A673 (cell line): ENCODE data around the gene HTRA2. TPM values are rescaled to one million over a fixed set of nuclear protein-coding genes. Genes with fewer than 3 reads are reported as not detected.

Source experiments
- BruUV-seq: library from RNA; stranded (reverse); fragments of 400-500 nt; replicated peaks from 2 replicates; lab custom pipeline; 2021; lab: Mats Ljungman, UMichigan
- CTCF ChIA-PET: fragments of 300-600 bp; sonication (Branson Sonifier 250); formaldehyde crosslinking; loops from one replicate; lab custom pipeline; 2022; ENCODE audit warnings: antibody characterized with exemption; lab: Charles Lee
- POLR2A ChIA-PET: fragments of 300-600 bp; sonication (Branson Sonifier 250); formaldehyde crosslinking; loops from one replicate; lab custom pipeline; 2022; ENCODE audit warnings: antibody characterized with exemption; ENCODE audit not compliant: low non-redundant PET; lab: Charles Lee
- DNase-seq: peaks from one replicate; pipeline ENCODE4 v3.0.0-alpha.2; 2015; ENCODE audit warnings: low spot score
- H3K27ac ChIP-seq: fragments of 200-600 bp; sonication (generic); 2 replicates; pipeline ENCODE4 v1.5.1; 2016; ENCODE audit warnings: mixed run types, low read depth, mild to moderate bottlenecking, mixed read lengths, antibody characterized with exemption, low read length; ENCODE audit not compliant: poor library complexity, severe bottlenecking
- H3K27me3 ChIP-seq: fragments of 200-600 bp; sonication (generic); replicated peaks from 2 replicates; pipeline ENCODE4 v1.6.1; 2017; ENCODE audit warnings: mixed run types, low read depth, mild to moderate bottlenecking, mixed read lengths, antibody characterized with exemption, low read length; ENCODE audit not compliant: insufficient read depth, poor library complexity
- H3K36me3 ChIP-seq: fragments of 200-600 bp; sonication (generic); 2 replicates; pipeline ENCODE4 v1.6.1; 2016; ENCODE audit warnings: mixed run types, mild to moderate bottlenecking, mixed read lengths, antibody characterized with exemption, low read length; ENCODE audit not compliant: insufficient read depth, poor library complexity, severe bottlenecking
- H3K4me1 ChIP-seq: fragments of 200-600 bp; sonication (generic); 2 replicates; pipeline ENCODE4 v1.6.1; 2017; ENCODE audit warnings: mixed run types, mild to moderate bottlenecking, mixed read lengths, antibody characterized with exemption, low read length; ENCODE audit not compliant: insufficient read depth, poor library complexity, severe bottlenecking
- H3K4me3 ChIP-seq: fragments of 200-600 bp; sonication (generic); 2 replicates; pipeline ENCODE4 v1.5.1; 2016; ENCODE audit warnings: low read depth, mixed run types, mild to moderate bottlenecking, mixed read lengths, low read length; ENCODE audit not compliant: poor library complexity, severe bottlenecking
- H3K9me3 ChIP-seq: fragments of 200-600 bp; sonication (generic); 2 replicates; pipeline ENCODE4 v1.6.1; 2016; ENCODE audit warnings: mixed run types, low read depth, mild to moderate bottlenecking, mixed read lengths, antibody characterized with exemption, low read length; ENCODE audit not compliant: poor library complexity, severe bottlenecking
- EZH2 ChIP-seq: fragments of 200-600 bp; sonication (generic); IDR thresholded peaks from 2 replicates; pipeline ENCODE4 v1.6.1; 2017; ENCODE audit warnings: borderline replicate concordance, low read depth, mild to moderate bottlenecking, mixed read lengths, antibody characterized with exemption, low read length; ENCODE audit not compliant: poor library complexity, severe bottlenecking
- intact Hi-C: fragments of 100-400 bp; cut with micrococcal nuclease; formaldehyde crosslinking; loops from one replicate; pipeline ENCODE4 v1.10.0; 2022; ENCODE audit not compliant: unreplicated experiment
- total RNA-seq: library from RNA; stranded (reverse); gene quantifications from 2 replicates; pipeline ENCODE4 v1.2.3, GENCODE V29; 2021
- TF ChIP-seq, protein P1 (sequence below): fragments of 300-800, 200-600 bp; sonication (generic); conservative IDR thresholded peaks from 2 replicates; pipeline ENCODE4 v1.5.1; 2017; ENCODE audit warnings: low read depth, mild to moderate bottlenecking, antibody characterized with exemption, low read length, moderate library complexity, mixed read lengths

HTRA2 gene
- total RNA-seq, 1 experiment from 2014 or later: 35.1 TPM

DNA sequence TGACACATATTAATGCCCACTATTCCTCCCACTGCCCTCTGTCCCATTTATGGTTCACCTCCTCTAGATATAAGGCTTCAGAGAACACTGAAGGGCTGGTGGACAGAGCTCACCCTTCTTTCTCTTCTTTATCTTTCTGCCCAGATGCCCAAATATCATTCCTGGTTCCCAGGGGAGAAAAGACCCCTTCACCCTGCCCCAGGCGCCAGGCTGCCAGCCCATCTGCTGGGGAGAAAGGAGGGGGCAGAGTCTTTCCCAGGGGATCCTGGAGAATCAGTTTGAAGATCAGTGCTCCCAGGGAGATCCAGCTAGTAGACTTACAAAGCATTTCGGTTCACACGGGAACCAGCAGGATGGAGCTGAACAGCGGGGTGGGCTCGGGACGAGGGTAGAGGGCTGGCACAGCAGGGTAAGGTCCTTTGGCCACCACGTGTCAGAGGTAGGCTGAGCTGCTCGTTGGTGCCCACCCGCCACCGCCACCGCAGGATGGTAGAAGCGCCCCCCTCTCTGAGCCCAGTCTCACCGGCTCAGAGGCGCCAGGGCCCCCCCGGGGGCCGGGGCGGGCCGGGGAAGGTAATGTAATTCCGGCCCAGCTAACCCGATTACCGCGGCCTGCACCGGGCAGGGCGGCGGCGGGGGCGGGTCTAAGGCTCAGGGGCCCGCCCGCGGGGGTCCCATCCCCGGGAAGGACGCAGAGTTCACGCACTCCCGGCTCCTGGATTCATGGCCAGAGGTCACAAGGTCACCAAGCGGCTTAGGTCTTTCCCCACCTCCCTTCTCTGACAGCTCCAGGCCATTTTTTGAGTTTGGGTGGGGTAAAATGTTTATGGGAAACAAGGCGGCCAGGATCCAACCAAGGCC, 16.8 kb upstream of the HTRA2 start:
- Histone ChIP-seq H3K9me3 (no peaks in the 10 kb centered on the region), H3K36me3 (no peaks in the 10 kb centered on the region), H3K27me3 (peaks cover 51% of the 10 kb centered on the region), H3K4me3 (no peak overlapping the region), H3K27ac (no peak overlapping the region), H3K4me1 (peaks cover 27% of the 10 kb centered on the region)
- ChIA-PET CTCF (no interaction called here), POLR2A (interaction anchor here (0.5 to 0.6 kb wide), 2 partner anchors 51 to 62 kb away, joined by 3 to 7 read pairs; no protein-coding TSS in a partner anchor)
- TF ChIP-seq, protein P1, sequence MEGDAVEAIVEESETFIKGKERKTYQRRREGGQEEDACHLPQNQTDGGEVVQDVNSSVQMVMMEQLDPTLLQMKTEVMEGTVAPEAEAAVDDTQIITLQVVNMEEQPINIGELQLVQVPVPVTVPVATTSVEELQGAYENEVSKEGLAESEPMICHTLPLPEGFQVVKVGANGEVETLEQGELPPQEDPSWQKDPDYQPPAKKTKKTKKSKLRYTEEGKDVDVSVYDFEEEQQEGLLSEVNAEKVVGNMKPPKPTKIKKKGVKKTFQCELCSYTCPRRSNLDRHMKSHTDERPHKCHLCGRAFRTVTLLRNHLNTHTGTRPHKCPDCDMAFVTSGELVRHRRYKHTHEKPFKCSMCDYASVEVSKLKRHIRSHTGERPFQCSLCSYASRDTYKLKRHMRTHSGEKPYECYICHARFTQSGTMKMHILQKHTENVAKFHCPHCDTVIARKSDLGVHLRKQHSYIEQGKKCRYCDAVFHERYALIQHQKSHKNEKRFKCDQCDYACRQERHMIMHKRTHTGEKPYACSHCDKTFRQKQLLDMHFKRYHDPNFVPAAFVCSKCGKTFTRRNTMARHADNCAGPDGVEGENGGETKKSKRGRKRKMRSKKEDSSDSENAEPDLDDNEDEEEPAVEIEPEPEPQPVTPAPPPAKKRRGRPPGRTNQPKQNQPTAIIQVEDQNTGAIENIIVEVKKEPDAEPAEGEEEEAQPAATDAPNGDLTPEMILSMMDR: no peak
- TF ChIP-seq EZH2: peak; percentile 27
- no peak for DNase-seq
- no TSS peak for BruUV-seq
- intact Hi-C loops: no loop called here

DNA sequence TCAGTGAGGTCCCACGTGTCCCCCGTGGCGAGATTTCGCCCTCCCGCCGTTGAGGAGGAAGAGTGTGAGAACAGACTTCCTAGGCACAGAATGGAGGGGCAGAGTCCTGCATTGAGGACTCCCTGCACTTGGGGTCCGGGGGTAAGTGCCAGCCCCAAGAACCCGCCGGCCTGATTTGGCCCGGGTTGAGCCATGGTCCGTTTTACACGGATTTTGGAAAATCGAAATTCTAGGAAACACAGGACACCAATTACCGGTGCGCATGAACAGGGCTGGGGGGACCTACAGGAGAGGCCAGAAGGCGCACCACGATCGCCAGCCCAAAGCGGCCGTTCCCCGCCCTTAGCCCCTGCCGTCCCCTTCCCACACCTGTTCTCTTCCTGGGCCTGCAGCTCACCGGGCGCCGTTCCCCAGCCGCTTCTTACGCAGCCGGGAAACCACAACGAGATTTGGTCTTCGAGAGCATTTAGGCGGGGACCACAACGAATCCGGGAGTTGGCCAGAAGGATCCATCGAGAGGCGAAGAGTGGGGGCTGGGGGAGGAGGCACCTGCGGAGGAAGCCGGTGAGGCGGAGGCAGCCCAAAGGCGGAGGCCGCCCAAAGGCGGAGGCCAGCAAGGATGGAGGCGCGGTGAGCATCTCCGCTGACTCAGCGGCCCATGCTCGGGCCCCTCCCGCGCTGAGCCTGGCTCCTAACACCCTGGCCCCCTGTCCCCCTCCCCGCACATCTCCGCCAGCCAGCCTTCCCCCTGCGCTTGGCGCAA, 15.9 kb upstream of the HTRA2 start:
- intact Hi-C loops: no loop called here
- no peaks in the 10 kb centered on the region for H3K9me3 ChIP-seq
- H3K4me1 ChIP-seq: peaks cover 21% of the 10 kb centered on the region
- H3K27me3 ChIP-seq: peaks cover 59% of the 10 kb centered on the region
- no peaks in the 10 kb centered on the region for H3K36me3 ChIP-seq
- peak; percentile 24 for DNase-seq
- no peak for TF ChIP-seq EZH2
- TF ChIP-seq, protein P1: no peak
- no peak overlapping the region for H3K27ac ChIP-seq
- CTCF ChIA-PET: no interaction called here
- POLR2A ChIA-PET: no interaction called here
- H3K4me3 ChIP-seq: peak overlapping the region; percentile 30
- no TSS peak for BruUV-seq

DNA sequence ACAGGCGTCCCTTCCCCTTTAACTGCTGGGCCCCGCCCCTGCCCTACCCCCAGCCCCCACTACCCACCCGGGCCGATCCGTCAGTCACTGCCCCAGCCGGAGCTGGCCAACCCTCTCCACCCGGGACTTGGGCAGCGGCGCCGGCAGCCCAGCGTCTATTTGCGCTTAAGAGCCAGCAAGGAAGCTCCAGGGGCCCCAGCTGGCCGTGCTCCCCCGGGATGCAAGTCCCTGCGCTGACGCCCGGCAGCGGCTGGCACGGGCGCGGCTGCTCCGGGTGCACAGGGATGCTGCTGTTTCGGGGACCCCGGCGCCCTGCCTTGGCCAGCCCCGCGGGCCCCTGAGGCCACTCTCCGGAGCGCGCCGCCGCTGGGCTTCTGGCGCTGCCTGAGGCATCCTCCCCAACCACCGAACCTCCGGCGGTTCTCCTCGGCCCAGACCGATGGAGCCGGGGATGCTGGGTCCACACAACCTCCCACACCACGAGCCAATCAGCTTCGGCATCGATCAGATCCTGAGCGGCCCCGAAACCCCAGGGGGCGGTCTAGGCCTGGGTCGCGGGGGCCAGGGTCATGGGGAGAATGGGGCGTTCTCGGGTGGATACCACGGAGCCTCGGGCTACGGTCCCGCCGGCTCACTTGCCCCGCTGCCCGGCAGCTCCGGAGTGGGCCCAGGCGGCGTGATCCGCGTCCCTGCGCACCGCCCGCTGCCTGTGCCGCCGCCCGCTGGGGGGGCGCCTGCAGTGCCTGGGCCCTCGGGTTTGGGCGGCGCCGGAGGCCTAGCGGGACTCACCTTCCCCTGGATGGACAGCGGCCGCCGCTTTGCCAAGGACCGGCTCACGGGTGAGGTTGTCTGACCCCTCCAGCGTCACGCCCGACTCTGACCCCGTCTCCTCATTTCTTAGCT, 15.1 kb upstream of the HTRA2 start, which contains the start of gene TLX2:
TSS of gene TLX2 (plus strand) at position 83 of the 903 bp plus-strand sequence. CDS start at position 440, 357 bp downstream.
- CTCF ChIA-PET: interaction anchor here (0.7 kb wide), 1 partner anchor 1226 kb away, joined by 9 read pairs; no protein-coding TSS in a partner anchor
- peak; percentile 55 for DNase-seq
- Histone ChIP-seq H3K36me3 (no peaks in the 10 kb centered on the region), H3K4me1 (peaks cover 21% of the 10 kb centered on the region), H3K4me3 (peak within 1 kb of the TSS; percentile 30), H3K27ac (no peak within 1 kb of the TSS), H3K9me3 (no peaks in the 10 kb centered on the region), H3K27me3 (peaks cover 67% of the 10 kb centered on the region)
- BruUV-seq: no TSS peak
- intact Hi-C loops: no loop called here
- POLR2A ChIA-PET: no interaction called here
- no peak for TF ChIP-seq EZH2
- TF ChIP-seq, protein P1: no peak
